HepG2 (cell line): Measurements from ENCODE around the gene UNKL. TPM values are rescaled to one million over a fixed set of nuclear protein-coding genes. Genes with fewer than 3 reads are reported as not detected.

Experiments
- ATAC-seq: fragments of 200-7000 bp; cut with Tn5 transposase; 3 replicates; pipeline ENCODE4 v1.9.1; 2020; ENCODE audit warnings: mild to moderate bottlenecking, moderate library complexity
- BruUV-seq: library from RNA; stranded (reverse); fragments of 400-500 nt; replicated peaks from 2 replicates; lab custom pipeline; 2021; lab: Mats Ljungman, UMichigan
- CTCF ChIA-PET: fragments of 300-600 bp; formaldehyde crosslinking; extraction: SDS; loops from one replicate; lab custom pipeline; 2021; ENCODE audit warnings: low total read pairs, inconsistent platforms, low intra/inter-chr PET ratio; lab: Yijun Ruan, JAX
- POLR2A ChIA-PET: fragments of 350-600 bp; sonication (Branson Sonifier 250); formaldehyde crosslinking; loops from one replicate; lab custom pipeline; 2020; ENCODE audit warnings: antibody characterized with exemption, inconsistent platforms; lab: Yijun Ruan, JAX
- DNase-seq: peaks from one replicate; pipeline ENCODE4 v3.0.0-alpha.2; 2015; ENCODE audit warnings: low spot score
- FAIRE-seq: peaks from 3 replicates; lab custom pipeline; 2011; peaks lifted over from hg19 to GRCh38; lab: Jason Lieb, UNC
- H2AFZ ChIP-seq: one replicate; pipeline ENCODE4 v1.6.1; 2011; ENCODE audit warnings: low read length, inconsistent platforms
- H3K27ac ChIP-seq: fragments of 300-600 bp; 3 replicates; pipeline ENCODE4 v1.8.0; 2011; ENCODE audit warnings: mixed run types, mild to moderate bottlenecking, mixed read lengths, low read length, inconsistent platforms; ENCODE audit not compliant: insufficient read depth; ENCODE audit errors: extremely low read length
- H3K27me3 ChIP-seq, 2 experiments: fragments of 200-600 bp in 1 of 2; 2 replicates in 1 of 2; 3 replicates in 1 of 2; pipeline versions ENCODE4 v1.6.0 to v1.8.0; 2011; ENCODE audit warnings: low read length in 2 of 2, mild to moderate bottlenecking in 2 of 2, moderate library complexity in 2 of 2, inconsistent platforms in 1 of 2; ENCODE audit not compliant: insufficient read depth in 2 of 2, control insufficient read depth in 1 of 2
- H3K36me3 ChIP-seq, 2 experiments: fragments of 200-600 bp in 1 of 2; replicated peaks in 1 of 2; 2 replicates in 1 of 2; 3 replicates in 1 of 2; pipeline versions ENCODE4 v1.5.1 to v1.8.0; 2011; ENCODE audit warnings: low read length in 2 of 2, inconsistent platforms in 1 of 2; ENCODE audit not compliant: insufficient read depth in 2 of 2, control insufficient read depth in 1 of 2
- H3K4me1 ChIP-seq: 2 replicates; pipeline ENCODE4 v1.5.1; 2012; ENCODE audit warnings: low read length, inconsistent platforms; ENCODE audit not compliant: insufficient read depth
- H3K4me2 ChIP-seq: 2 replicates; pipeline ENCODE4 v1.6.0; 2011; ENCODE audit warnings: low read depth, low read length, inconsistent platforms
- H3K4me3 ChIP-seq, 3 experiments: fragments of 200-600 bp in 1 of 3; sonication (generic), shearing (Covaris generic) in 1 of 3; replicated peaks in 1 of 3; 2 replicates each; pipeline ENCODE4 v1.5.1; 2011 to 2016; ENCODE audit warnings: low read length in 3 of 3, inconsistent platforms in 2 of 3, low read depth in 2 of 3, mild to moderate bottlenecking in 2 of 3, control low read depth in 1 of 3, mixed read lengths in 1 of 3; ENCODE audit not compliant: insufficient read depth in 1 of 3
- H3K79me2 ChIP-seq: one replicate; pipeline ENCODE4 v1.6.1; 2011; ENCODE audit warnings: low read length, inconsistent platforms; ENCODE audit not compliant: insufficient read depth
- H3K9ac ChIP-seq: 2 replicates; pipeline ENCODE4 v1.6.0; 2011; ENCODE audit warnings: mild to moderate bottlenecking, low read depth, low read length, inconsistent platforms; ENCODE audit not compliant: insufficient read depth
- H3K9me3 ChIP-seq: 2 replicates; pipeline ENCODE4 v1.5.1; 2012; ENCODE audit warnings: mild to moderate bottlenecking, low read length
- H4K20me1 ChIP-seq: 2 replicates; pipeline ENCODE4 v1.6.0; 2011; ENCODE audit warnings: inconsistent platforms, mild to moderate bottlenecking, low read length, moderate library complexity; ENCODE audit not compliant: insufficient read depth
- AGO2 ChIP-seq: fragments of 200-400 bp; formaldehyde crosslinking; optimal IDR thresholded peaks from 2 replicates; pipeline ENCODE3; 2017; ENCODE audit warnings: mild to moderate bottlenecking, low read depth, low read length, moderate library complexity
- TRIM22 ChIP-seq: fragments of 450-650 bp; IDR thresholded peaks from 2 replicates; pipeline ENCODE4 v1.6.1; 2017
- ZNF280B ChIP-seq: sonication (generic); formaldehyde crosslinking; IDR thresholded peaks from 2 replicates; pipeline ENCODE4 v1.5.0; 2020; ENCODE audit warnings: missing genetic modification reagents, mild to moderate bottlenecking, borderline replicate concordance
- WGBS: methylation state at CpG from one replicate; pipeline ENCODE4 v1.1.6; 2017; ENCODE audit warnings: low lambda C conversion rate; 5-methylcytosine and 5-hydroxymethylcytosine counted together
- in situ Hi-C: cut with HindIII; loops from 2 replicates; pipeline ENCODE4 v1.10.0; 2017; ENCODE audit warnings: low pct_unique_long_range_greater_than_20kb; ENCODE audit not compliant: extremely low pct_ligation_motif_present
- intact Hi-C: fragments of 100-400 bp; cut with micrococcal nuclease; formaldehyde crosslinking; loops from one replicate; pipeline ENCODE4 v1.10.0; 2022; ENCODE audit not compliant: unreplicated experiment
- polyA plus RNA-seq, 8 experiments: library from polyadenylated mRNA; depleted of rRNA in 3 of 8; stranded (reverse) in 7 of 8; unstranded in 1 of 8; fragments of >200 nt; fragmentation: Illumina TruSeq in 4 of 8; extraction: Trizol in 4 of 8; gene quantifications; 2 replicates each; pipeline versions ENCODE4 v1.2.1 to v1.2.3, GENCODE V29; 2011 to 2016; ENCODE audit warnings: low read depth in 4 of 8, missing spikeins in 1 of 8, mixed read lengths in 1 of 8; ENCODE audit not compliant: insufficient read depth in 1 of 8
- total RNA-seq, 5 experiments: library from RNA; depleted of rRNA; stranded (reverse); fragments of >200 nt; fragmentation: Illumina TruSeq; extraction: Trizol; gene quantifications; 2 replicates each; pipeline ENCODE4 v1.2.3, GENCODE V29; 2016; ENCODE audit warnings: low read depth in 1 of 5

Gene UNKL
- total and polyA plus RNA-seq, 2 of the 13 experiments (the other 11 are each of a cell fraction or from before 2014, with no cell fraction given), result 10.4 to 17.6 TPM

- no peaks in the 10 kb centered on the region for H3K79me2 ChIP-seq
- no peak overlapping the region for H2AFZ ChIP-seq
- H3K9ac ChIP-seq, result no peak overlapping the region
- no peak overlapping the region for H3K4me2 ChIP-seq
- TF ChIP-seq AGO2, result peak; percentile 13
- no peak for TF ChIP-seq ZNF280B (CRISPR knock-in tag)
- intact Hi-C loops (no loop called here), in situ Hi-C loops (no loop called here)
- H3K27me3 ChIP-seq, result peaks cover 0 to 1% of the 10 kb centered on the region in 2 experiments; a peak in 3 of 5 replicates
- ATAC-seq, result no peak
- over 99% methylated on average over 15 of the region's 41 CpGs for WGBS
- no peaks in the 10 kb centered on the region for H3K9me3 ChIP-seq
- H3K36me3 ChIP-seq, result peaks cover 2 to 4% of the 10 kb centered on the region in 2 experiments; a peak in 2 of 5 replicates
- POLR2A ChIA-PET, result no interaction called here
- DNase-seq, result no peak
- H3K27ac ChIP-seq, result no peak overlapping the region
- no peaks in the 10 kb centered on the region for H4K20me1 ChIP-seq
- BruUV-seq, result no TSS peak
- no peak for FAIRE-seq
- no peak overlapping the region for H3K4me3 ChIP-seq
- CTCF ChIA-PET, result no interaction called here
- peaks cover 7% of the 10 kb centered on the region for H3K4me1 ChIP-seq
Observed at GRCh38 chr16:1446296-1447080, 32.0 kb upstream of the UNKL start.

GRCh38 chr16:1445518-1446203, 31.2 kb upstream of the UNKL start:
- no peaks in the 10 kb centered on the region; a peak in 1 of 5 replicates for H3K36me3 ChIP-seq
- FAIRE-seq (no peak), ATAC-seq (no peak), DNase-seq (no peak)
- H4K20me1 ChIP-seq, result no peaks in the 10 kb centered on the region
- ChIA-PET CTCF (no interaction called here), POLR2A (no interaction called here)
- H3K4me1 ChIP-seq, result peaks cover 14% of the 10 kb centered on the region
- peaks cover 0 to 1% of the 10 kb centered on the region in 2 experiments; a peak in 3 of 5 replicates for H3K27me3 ChIP-seq
- H3K27ac ChIP-seq, result no peak overlapping the region
- no peak overlapping the region for H3K4me3 ChIP-seq
- TF ChIP-seq TRIM22, result no peak
- peak; percentile 27 for TF ChIP-seq AGO2
- 98% methylated on average over 6 of the region's 25 CpGs for WGBS
- H3K79me2 ChIP-seq, result no peaks in the 10 kb centered on the region
- no peak overlapping the region for H2AFZ ChIP-seq
- BruUV-seq, result TSS peak; percentile 59
- H3K4me2 ChIP-seq, result no peak overlapping the region
- no peak overlapping the region for H3K9ac ChIP-seq
- in situ Hi-C loops (no loop called here), intact Hi-C loops (no loop called here)
- no peaks in the 10 kb centered on the region for H3K9me3 ChIP-seq
